Astrocyte (in vitro differentiated cells and primary cell): ENCODE results near the gene FCRL2.

Experiments
- EZH2 ChIP-seq: IDR thresholded peaks from 2 replicates; pipeline ENCODE4 v1.6.1; 2012; ENCODE audit warnings: mild to moderate bottlenecking, low read length, inconsistent platforms; ENCODE audit not compliant: insufficient read depth
- TF ChIP-seq, protein P1 (sequence below): IDR thresholded peaks from 2 replicates; pipeline ENCODE4 v1.5.1; 2011; ENCODE audit warnings: low read depth, mild to moderate bottlenecking, inconsistent platforms, low read length, moderate library complexity; ENCODE audit not compliant: insufficient read depth

DNA sequence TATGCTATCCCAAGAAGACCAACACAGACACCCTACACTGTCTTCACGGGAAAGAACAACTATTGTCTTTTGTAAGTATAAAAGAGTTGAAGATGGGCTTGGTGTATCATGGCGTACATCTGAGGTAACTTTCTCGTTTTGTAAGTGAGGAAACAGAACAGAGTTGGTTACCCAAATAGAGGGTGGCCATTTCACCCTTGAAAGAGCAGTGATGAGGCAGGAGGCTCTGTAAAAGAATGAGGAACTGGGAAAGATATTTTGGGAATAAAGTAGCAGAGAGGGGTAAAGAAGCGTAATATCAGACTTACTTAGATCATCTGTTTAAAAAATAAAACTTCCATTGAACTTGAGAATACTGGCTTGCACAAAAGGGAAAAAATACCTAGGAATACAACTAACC lies 18.9 kb downstream of the FCRL2 start:
- TF ChIP-seq, protein P1, sequence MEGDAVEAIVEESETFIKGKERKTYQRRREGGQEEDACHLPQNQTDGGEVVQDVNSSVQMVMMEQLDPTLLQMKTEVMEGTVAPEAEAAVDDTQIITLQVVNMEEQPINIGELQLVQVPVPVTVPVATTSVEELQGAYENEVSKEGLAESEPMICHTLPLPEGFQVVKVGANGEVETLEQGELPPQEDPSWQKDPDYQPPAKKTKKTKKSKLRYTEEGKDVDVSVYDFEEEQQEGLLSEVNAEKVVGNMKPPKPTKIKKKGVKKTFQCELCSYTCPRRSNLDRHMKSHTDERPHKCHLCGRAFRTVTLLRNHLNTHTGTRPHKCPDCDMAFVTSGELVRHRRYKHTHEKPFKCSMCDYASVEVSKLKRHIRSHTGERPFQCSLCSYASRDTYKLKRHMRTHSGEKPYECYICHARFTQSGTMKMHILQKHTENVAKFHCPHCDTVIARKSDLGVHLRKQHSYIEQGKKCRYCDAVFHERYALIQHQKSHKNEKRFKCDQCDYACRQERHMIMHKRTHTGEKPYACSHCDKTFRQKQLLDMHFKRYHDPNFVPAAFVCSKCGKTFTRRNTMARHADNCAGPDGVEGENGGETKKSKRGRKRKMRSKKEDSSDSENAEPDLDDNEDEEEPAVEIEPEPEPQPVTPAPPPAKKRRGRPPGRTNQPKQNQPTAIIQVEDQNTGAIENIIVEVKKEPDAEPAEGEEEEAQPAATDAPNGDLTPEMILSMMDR, result no peak
- no peak for TF ChIP-seq EZH2
